Right lung (tissue), 5 donors: Measurements from ENCODE around the gene DARS1. TPM values are rescaled to one million over a fixed set of nuclear protein-coding genes. Genes with fewer than 3 reads are reported as not detected.
"Not testable (repeated sequence)": the region's sequence is repeated elsewhere in the genome, so short reads cannot be mapped to it uniquely, and the experiment has no call there.

Experiments
- DNase-seq, 2 donors: peaks; one replicate each; pipeline ENCODE4 v3.0.0-alpha.2; 2013
- polyA plus RNA-seq, 5 donors: library from polyadenylated mRNA; unstranded; fragments of 120-200 nt; gene quantifications; one replicate each; pipeline versions ENCODE4 v1.2.1 to v1.2.3, GENCODE V29; 2013; ENCODE audit warnings: inconsistent platforms in 1 of 5, low replicate concordance in 1 of 5; ENCODE audit not compliant: insufficient read length in 5 of 5, insufficient read depth in 1 of 5

The DARS1 gene
- polyA plus RNA-seq, 5 donors = 103 to 175 (median 147) TPM

GRCh38 chr2:135890835-135891234 lies 94.6 kb downstream of the DARS1 start:
- no peak for DNase-seq

- DNase-seq = no peak
Measured at GRCh38 chr2:135890149-135890548, 95.3 kb downstream of the DARS1 start.

- not testable (repeated sequence) for DNase-seq
Measured at GRCh38 chr2:135888587-135888986, 96.8 kb downstream of the DARS1 start.

GRCh38 chr2:135885709-135886108 lies 99.7 kb downstream of the DARS1 start:
- DNase-seq = no peak

GRCh38 chr2:135882415-135882814 lies 103.0 kb downstream of the DARS1 start:
- no peak for DNase-seq

- not testable (repeated sequence) for DNase-seq
Measured at GRCh38 chr2:135876770-135877169, 108.7 kb downstream of the DARS1 start.

- DNase-seq = peak; percentile 97 to 98
Measured at GRCh38 chr2:135876066-135876711, 109.2 kb downstream of the DARS1 start, which contains the start of gene MCM6. Gene MCM6 (minus strand): TSS chr2:135876443. CDS start chr2:135876365, 78 bp downstream.

GRCh38 chr2:135875491-135876065 lies 109.8 kb downstream of the DARS1 start:
- no peak for DNase-seq

GRCh38 chr2:135874777-135875365 lies 110.6 kb downstream of the DARS1 start:
- DNase-seq = no peak

GRCh38 chr2:135870571-135870970 lies 114.9 kb downstream of the DARS1 start:
- DNase-seq = no peak

GRCh38 chr2:135863233-135863632 lies 122.2 kb downstream of the DARS1 start:
- no peak for DNase-seq

- no peak for DNase-seq
Measured at GRCh38 chr2:135862718-135863117, 122.7 kb downstream of the DARS1 start.

Other genes starting within 250 kb of the DARS1 start
- 100 to 1,000 TPM; 106 to 169 (median 144) TPM for gene UBXN4, start 243.8 kb downstream of the DARS1 start, polyA plus RNA-seq
- under 1 TPM; 0.05 to 0.23 (median 0.12) TPM for gene LCT, start 148.4 kb downstream of the DARS1 start, polyA plus RNA-seq
- 10 to 100 TPM; 45.6 to 65.4 (median 48.8) TPM for gene MCM6, start 109.2 kb downstream of the DARS1 start, polyA plus RNA-seq
- gene CXCR4, start 132.5 kb upstream of the DARS1 start, polyA plus RNA-seq = 10 to 100 TPM; 41.8 to 66.3 (median 46.6) TPM